Progenitor cell of endocrine pancreas (in vitro differentiated cells): ENCODE data around the gene VEGFB. TPM values are rescaled to one million over a fixed set of nuclear protein-coding genes. Genes with fewer than 3 reads are reported as not detected.

ENCODE experiments used
- DNase-seq: peaks from one replicate; pipeline ENCODE4 v3.0.0; 2021; ENCODE audit warnings: low spot score; ENCODE audit not compliant: unreplicated experiment
- H3K27ac Mint-ChIP-seq: 2 replicates; pipeline ENCODE4 v1.8.0; 2021; ENCODE audit warnings: mild to moderate bottlenecking, moderate library complexity, mixed read lengths
- H3K27me3 Mint-ChIP-seq: 2 replicates; pipeline ENCODE4 v1.8.0; 2021; ENCODE audit warnings: mixed read lengths
- H3K36me3 Mint-ChIP-seq: 2 replicates; pipeline ENCODE4 v1.8.0; 2022; ENCODE audit warnings: mixed read lengths; ENCODE audit not compliant: insufficient read depth
- H3K4me1 Mint-ChIP-seq: 2 replicates; pipeline ENCODE4 v1.8.0; 2021; ENCODE audit warnings: low read depth, mixed read lengths
- H3K4me3 Mint-ChIP-seq: 2 replicates; pipeline ENCODE4 v1.8.0; 2021; ENCODE audit warnings: low read depth, mild to moderate bottlenecking, moderate library complexity, mixed read lengths
- H3K9me3 Mint-ChIP-seq: 2 replicates; pipeline ENCODE4 v1.8.0; 2021; ENCODE audit warnings: low read depth, mixed read lengths
- CTCF ChIP-seq: fragments of 200-600 bp; sonication (generic); IDR thresholded peaks from one replicate; pipeline ENCODE4 v1.5.0; 2021; ENCODE audit warnings: antibody characterized with exemption, mild to moderate bottlenecking; ENCODE audit not compliant: unreplicated experiment
- total RNA-seq: library from RNA; stranded (reverse); gene quantifications from 2 replicates; pipeline ENCODE4 v1.2.1, GENCODE V29; 2021

Gene VEGFB
- total RNA-seq, 1 donor from 2014 or later: 68.2 TPM

- no peak overlapping the region for H3K27ac Mint-ChIP-seq
- H3K9me3 Mint-ChIP-seq: no peaks in the 10 kb centered on the region
- H3K27me3 Mint-ChIP-seq: no peaks in the 10 kb centered on the region
- no peak overlapping the region for H3K4me3 Mint-ChIP-seq
- H3K36me3 Mint-ChIP-seq: peaks cover 12% of the 10 kb centered on the region
- H3K4me1 Mint-ChIP-seq: peaks cover 7% of the 10 kb centered on the region
- DNase-seq: no peak
- TF ChIP-seq CTCF: no peak
Observed at GRCh38 chr11:64256300-64256699, 21.9 kb downstream of the VEGFB start.

- no peak for TF ChIP-seq CTCF
Observed at GRCh38 chr11:64258356-64258755, 24.0 kb downstream of the VEGFB start.

GRCh38 chr11:64258946-64259532 is 24.7 kb downstream of the VEGFB start:
- peaks cover 15% of the 10 kb centered on the region for H3K36me3 Mint-ChIP-seq
- no peak for DNase-seq
- H3K4me1 Mint-ChIP-seq: no peaks in the 10 kb centered on the region
- no peak for TF ChIP-seq CTCF
- peak overlapping the region; percentile 59 for H3K27ac Mint-ChIP-seq
- H3K9me3 Mint-ChIP-seq: no peaks in the 10 kb centered on the region
- no peaks in the 10 kb centered on the region for H3K27me3 Mint-ChIP-seq
- H3K4me3 Mint-ChIP-seq: no peak overlapping the region

More at GRCh38 chr11:64258356-64258755, 24.0 kb downstream of the VEGFB start:
- Mint-ChIP-seq H3K36me3 (peaks cover 15% of the 10 kb centered on the region), H3K27me3 (no peaks in the 10 kb centered on the region), H3K4me3 (no peak overlapping the region), H3K27ac (no peak overlapping the region), H3K9me3 (no peaks in the 10 kb centered on the region), H3K4me1 (no peaks in the 10 kb centered on the region)
- DNase-seq: no peak

GRCh38 chr11:64259533-64260067 is 25.2 kb downstream of the VEGFB start:
- no peak overlapping the region for H3K4me3 Mint-ChIP-seq

GRCh38 chr11:64260147-64260708 is 25.8 kb downstream of the VEGFB start:
- DNase-seq: no peak
- no peaks in the 10 kb centered on the region for H3K27me3 Mint-ChIP-seq
- TF ChIP-seq CTCF: no peak
- no peaks in the 10 kb centered on the region for H3K4me1 Mint-ChIP-seq
- peaks cover 15% of the 10 kb centered on the region for H3K36me3 Mint-ChIP-seq
- no peak overlapping the region for H3K27ac Mint-ChIP-seq
- H3K4me3 Mint-ChIP-seq: no peak overlapping the region
- no peaks in the 10 kb centered on the region for H3K9me3 Mint-ChIP-seq

More at GRCh38 chr11:64259533-64260067, 25.2 kb downstream of the VEGFB start:
- Mint-ChIP-seq H3K9me3 (no peaks in the 10 kb centered on the region), H3K27ac (peak overlapping the region; percentile 59), H3K27me3 (no peaks in the 10 kb centered on the region), H3K4me1 (no peaks in the 10 kb centered on the region), H3K36me3 (peaks cover 15% of the 10 kb centered on the region)
- no peak for DNase-seq
- TF ChIP-seq CTCF: no peak
